GM19372 (cell line): ENCODE results near the gene CYSTM1.

Experiments
- ATAC-seq: cut with Tn5 transposase; IDR thresholded peaks from one replicate; pipeline ENCODE4 v1.9.1; 2021; ENCODE audit warnings: mild to moderate bottlenecking, low read depth, moderate library complexity; ENCODE audit not compliant: unreplicated experiment

The CYSTM1 gene

DNA sequence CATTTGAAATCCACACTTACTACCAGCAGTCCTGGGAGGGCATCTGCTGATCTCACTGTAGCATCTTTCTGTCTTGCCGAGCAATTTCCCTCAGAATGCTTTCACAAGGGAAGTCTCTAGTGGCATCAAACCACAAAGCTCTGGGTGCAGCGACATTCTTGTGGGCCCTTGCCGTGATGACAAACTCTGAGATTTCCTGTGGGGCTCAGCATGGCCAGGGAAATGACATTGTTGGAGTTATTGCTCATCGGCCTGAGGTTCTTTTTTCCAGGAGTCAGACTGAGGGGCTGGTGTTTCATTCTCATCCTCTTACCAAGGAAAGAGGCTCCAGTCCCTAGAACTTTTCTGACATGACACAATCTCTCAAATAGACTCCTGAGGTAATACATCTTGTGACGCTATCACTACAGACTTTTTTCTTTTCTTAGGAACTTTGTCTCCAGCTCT, 76.6 kb downstream of the CYSTM1 start:
- ATAC-seq = no peak

GRCh38 chr5:140252470-140253126, 77.6 kb downstream of the CYSTM1 start:
- no peak for ATAC-seq

- no peak for ATAC-seq
These were observed 79.0 kb downstream of the CYSTM1 start for GRCh38 chr5:140253985-140254384.

- no peak for ATAC-seq
These were observed 80.6 kb downstream of the CYSTM1 start for GRCh38 chr5:140255460-140256157.

DNA sequence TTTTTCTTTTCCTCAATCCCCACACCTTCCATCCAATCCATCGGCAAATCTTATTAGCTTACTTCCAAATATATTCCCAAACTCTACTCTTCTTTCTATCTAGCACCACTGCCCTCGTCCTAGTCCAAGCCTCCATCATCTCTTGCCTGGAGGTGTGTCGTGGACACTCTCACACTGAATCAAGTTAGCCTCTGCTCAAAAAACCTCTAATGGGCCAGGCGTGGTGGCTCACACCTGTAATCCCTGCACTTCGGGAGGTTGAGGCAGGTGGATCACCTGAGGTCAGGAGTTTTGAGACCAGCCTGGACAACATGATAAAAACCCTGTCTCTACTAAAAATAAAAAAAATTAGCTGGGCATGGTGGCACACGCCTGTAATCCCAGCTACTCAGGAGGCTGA, 81.7 kb downstream of the CYSTM1 start:
- ATAC-seq = no peak

GRCh38 chr5:140258016-140258415, 83.0 kb downstream of the CYSTM1 start:
- no peak for ATAC-seq

DNA sequence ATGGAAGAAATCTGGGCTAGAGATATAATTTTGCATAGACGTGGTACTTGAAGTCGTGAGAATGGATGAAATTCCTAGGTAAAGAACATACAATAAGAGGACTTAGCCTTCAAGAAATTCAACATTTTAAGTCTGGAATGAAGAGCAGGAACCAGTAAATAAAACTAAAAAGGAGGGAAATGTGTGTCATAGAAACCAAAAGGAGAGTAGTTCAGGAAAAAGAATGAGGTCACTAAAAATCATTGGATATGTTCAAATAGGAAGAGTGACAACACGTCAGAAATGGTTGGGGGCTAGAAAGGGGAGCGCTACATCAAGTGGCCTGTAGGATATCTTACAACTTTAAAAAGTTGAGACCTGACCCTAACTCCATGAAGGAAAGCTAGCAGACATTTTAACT, 83.9 kb downstream of the CYSTM1 start:
- ATAC-seq = no peak

GRCh38 chr5:140259500-140259899, 84.5 kb downstream of the CYSTM1 start:
- no peak for ATAC-seq

DNA sequence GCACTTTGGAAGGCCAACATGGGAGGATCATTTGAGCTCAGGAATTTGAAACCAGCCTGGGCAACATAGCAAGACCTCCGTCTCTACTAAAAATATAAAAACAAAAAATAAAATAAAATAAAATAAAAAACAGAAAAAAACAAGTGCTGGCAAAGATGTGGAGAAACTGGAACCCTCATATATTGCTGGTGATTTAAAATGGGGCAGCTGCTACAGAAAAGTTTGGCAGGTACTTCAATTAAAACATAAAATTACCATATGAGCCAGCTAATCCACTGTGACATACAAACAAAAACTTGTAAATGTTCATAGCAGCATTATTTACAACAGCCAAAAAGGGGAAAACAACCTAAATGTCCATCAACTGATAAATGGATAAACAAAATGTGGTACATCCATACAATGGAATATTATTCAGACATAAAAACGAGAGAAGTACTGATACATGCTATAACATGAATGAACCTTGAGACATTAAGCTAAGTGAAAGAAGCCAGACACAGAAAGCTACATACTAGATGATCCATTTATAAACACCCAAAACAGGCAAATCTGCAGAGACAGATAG, 85.2 kb downstream of the CYSTM1 start:
- no peak for ATAC-seq

GRCh38 chr5:140261403-140262171, 86.6 kb downstream of the CYSTM1 start:
- ATAC-seq = no peak

- ATAC-seq = no peak
These were observed 87.2 kb downstream of the CYSTM1 start for GRCh38 chr5:140262221-140262620.

DNA sequence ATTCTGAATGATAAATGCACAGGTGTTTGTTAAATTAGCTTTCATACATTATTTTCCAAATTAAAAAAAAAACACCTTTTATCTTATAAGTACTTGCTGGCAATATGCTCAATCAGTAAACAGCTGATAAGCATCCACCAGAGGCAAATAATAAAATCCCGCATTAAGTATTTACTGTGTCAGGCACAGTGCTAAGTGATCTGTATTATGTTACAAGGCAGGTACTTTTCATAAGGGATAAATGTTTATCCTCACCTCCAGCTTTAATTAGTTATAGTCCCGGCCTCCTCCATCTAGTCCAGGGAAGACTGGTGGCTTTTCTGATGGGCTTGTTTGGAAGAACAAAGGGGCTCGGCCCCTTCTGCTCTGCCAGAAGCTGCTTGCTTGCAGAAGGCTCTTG, 87.9 kb downstream of the CYSTM1 start:
- ATAC-seq = no peak

DNA sequence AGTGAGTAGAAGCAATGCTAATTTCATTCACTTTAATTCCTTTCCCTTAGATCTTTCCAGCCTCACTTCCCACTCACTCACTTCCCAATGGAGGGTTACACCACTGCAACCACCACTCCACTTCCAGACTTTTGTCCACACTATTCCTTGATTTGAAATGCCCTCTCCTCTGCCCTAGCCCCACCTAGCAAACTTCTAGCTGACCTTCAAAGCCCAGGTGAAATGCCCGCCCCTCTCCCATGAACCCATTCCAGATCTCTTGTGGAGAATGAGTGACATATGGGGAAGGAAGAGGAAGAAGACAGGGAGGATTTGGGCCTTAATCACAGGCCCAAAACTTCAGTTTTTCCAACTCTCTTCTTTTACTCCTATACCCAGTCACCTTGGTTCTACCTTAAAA, 90.9 kb downstream of the CYSTM1 start:
- ATAC-seq = no peak

DNA sequence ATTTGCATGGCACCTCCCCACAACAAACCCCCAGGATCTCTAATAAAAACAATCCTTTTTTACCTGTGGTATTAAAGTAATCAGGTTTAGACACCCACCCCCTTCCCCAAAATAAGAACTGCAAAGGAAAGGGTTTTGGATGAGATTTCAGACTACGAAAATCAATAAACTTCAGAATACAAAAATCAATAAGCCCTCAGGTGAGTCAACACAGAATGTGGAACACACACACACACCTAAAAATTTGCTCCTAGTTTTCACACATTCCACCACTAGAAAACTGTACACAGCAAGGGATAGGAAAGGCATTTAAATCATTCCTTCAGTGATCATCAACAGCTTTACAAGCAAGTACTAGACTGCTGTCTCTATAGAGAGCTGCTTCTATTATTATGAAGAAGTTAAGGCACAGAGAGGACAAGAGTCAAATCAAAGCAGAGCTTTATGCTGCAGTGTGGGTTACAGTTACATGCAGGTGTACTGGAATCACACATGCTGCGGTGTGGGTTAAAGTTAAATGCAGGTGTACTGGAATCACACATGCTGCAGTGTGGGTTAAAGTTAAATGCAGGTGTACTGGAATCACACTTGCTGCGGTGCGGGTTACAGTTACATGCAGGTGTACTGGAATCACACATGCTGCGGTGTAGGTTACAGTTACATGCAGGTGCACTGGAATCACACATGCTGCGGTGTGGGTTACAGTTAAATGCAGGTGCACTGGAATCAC, 91.6 kb downstream of the CYSTM1 start:
- no peak for ATAC-seq

DNA sequence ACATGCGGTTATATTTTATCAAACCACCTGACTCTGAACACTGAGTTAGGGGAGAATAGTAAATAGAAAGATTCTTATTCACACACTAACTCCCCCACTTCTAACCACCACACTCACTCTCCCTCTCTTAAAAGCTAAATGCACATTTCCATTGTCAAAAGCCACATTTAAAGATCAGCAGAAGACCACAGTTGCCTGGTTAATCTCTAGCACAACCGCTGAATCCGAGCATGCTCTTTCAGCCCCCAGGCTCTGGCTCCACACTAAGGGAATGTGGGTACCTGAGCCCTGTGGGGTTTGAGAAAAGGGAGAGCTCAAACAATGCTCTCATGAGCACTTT, 92.2 kb downstream of the CYSTM1 start:
- no peak for ATAC-seq

DNA sequence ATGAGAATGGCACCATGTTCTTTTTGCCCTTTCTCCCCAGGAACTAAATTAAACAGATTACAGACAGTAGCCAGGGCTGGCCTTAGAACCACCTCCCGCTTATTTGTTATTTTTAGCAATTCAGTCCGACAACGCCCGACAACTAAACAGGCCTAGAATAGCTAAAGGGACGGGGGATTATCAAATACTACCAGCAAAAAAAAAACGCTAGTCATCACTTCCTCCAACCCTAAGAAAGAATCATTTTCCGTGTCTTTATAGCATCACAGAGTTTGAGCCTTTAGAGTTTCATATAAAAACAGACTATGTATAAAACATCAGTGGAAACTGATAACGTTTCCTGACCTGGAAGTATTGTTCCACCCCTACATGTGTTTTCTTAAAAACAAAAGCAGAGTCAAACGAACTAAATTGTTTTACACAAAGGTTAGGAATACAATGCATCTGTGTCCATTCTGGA, 92.6 kb downstream of the CYSTM1 start:
- ATAC-seq = no peak

GRCh38 chr5:140270008-140270407, 95.0 kb downstream of the CYSTM1 start:
- ATAC-seq = no peak

DNA sequence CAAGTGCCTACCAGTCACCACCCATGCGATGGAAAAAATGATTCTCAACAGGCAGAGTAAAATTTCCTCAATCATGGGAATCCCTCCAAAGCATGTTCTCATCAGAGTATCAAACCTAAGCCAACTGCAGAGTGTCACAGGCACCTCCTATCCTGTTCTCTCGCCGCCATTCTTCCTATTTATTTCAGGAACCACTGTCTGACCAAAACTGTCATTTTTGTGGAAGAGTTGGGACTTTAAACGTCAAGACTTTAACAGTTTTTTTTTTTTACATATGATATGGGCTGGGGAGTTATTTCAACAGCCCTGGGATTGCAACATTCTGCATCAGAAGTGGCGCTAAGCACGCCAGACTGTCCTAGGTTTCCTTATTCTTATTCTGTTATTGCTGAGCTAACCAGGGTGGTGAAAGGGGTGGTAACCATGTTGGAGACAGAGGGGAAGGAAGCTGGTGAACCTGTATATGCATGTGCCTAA, 98.5 kb downstream of the CYSTM1 start:
- ATAC-seq = no peak

DNA sequence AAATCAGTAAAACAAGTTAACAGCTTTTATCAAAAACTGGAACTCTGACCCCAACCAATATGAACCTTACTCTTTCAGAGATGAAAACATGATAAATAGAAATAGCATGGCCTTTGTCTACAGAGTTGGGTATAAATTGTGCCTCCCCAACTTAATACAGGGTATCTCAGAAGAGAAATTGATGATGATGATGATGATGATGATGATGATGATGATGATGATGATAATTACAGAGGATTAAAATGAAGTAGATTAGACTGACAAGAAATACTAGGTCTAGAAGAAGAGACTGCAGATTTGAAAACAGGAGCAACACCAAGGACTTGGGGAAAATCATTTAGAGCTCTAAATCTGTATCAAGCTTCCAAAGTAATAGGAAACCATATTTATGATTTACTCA, 100.8 kb downstream of the CYSTM1 start:
- no peak for ATAC-seq

GRCh38 chr5:140282266-140282665, 107.3 kb downstream of the CYSTM1 start:
- no peak for ATAC-seq
